Measurements from ENCODE around the gene LTBP4.
A peak's percentile ranks its signal among the peaks of the same experiment; 100 is the strongest.
"Not testable (repeated sequence)": the region's sequence is repeated elsewhere in the genome, so short reads cannot be mapped to it uniquely, and the experiment has no call there.

The LTBP4 gene

GRCh38 chr19:40613690-40614621 lies 12.8 kb downstream of the LTBP4 start:
- DNase-seq: peak; percentile 35 to 54

- DNase-seq: no peak
Measured at GRCh38 chr19:40614622-40615411, 13.6 kb downstream of the LTBP4 start.

- no peak for DNase-seq
Measured at GRCh38 chr19:40616178-40616577, 15.0 kb downstream of the LTBP4 start.

GRCh38 chr19:40616941-40617340 lies 15.8 kb downstream of the LTBP4 start:
- no peak for DNase-seq

GRCh38 chr19:40617961-40618360 lies 16.8 kb downstream of the LTBP4 start:
- DNase-seq: no peak

- DNase-seq: no peak
Measured at GRCh38 chr19:40619333-40620160, 18.4 kb downstream of the LTBP4 start.

GRCh38 chr19:40620161-40620485 lies 19.0 kb downstream of the LTBP4 start:
- DNase-seq: no peak

GRCh38 chr19:40621283-40621682 lies 20.1 kb downstream of the LTBP4 start:
- no peak for DNase-seq

GRCh38 chr19:40621966-40622772 lies 21.0 kb downstream of the LTBP4 start:
- DNase-seq: no peak

GRCh38 chr19:40622773-40623075 lies 21.6 kb downstream of the LTBP4 start:
- no peak for DNase-seq

- no peak for DNase-seq
Measured at GRCh38 chr19:40623403-40624251, 22.5 kb downstream of the LTBP4 start.

GRCh38 chr19:40624369-40625153 lies 23.4 kb downstream of the LTBP4 start:
- not testable (repeated sequence) for DNase-seq

GRCh38 chr19:40625406-40626120 lies 24.4 kb downstream of the LTBP4 start:
- no peak for DNase-seq

GRCh38 chr19:40626918-40627317 lies 25.7 kb downstream of the LTBP4 start:
- no peak for DNase-seq

- no peak for DNase-seq
Measured at GRCh38 chr19:40627486-40628279, 26.5 kb downstream of the LTBP4 start.

GRCh38 chr19:40629346-40629745 lies 28.2 kb downstream of the LTBP4 start:
- DNase-seq: no peak

GRCh38 chr19:40630571-40631160 lies 29.5 kb downstream of the LTBP4 start:
- DNase-seq: no peak

- DNase-seq: no peak
Measured at GRCh38 chr19:40632311-40633036, 31.3 kb downstream of the LTBP4 start.

All from bone marrow (tissue), 2 donors.